GM21786 (cell line): ENCODE data around the gene LRRC23.
"Not testable (repeated sequence)": the region's sequence is repeated elsewhere in the genome, so short reads cannot be mapped to it uniquely, and the experiment has no call there.

Experiments used
- ATAC-seq: cut with Tn5 transposase; IDR thresholded peaks from one replicate; pipeline ENCODE4 v1.9.1; 2021; ENCODE audit not compliant: unreplicated experiment

LRRC23 gene

DNA sequence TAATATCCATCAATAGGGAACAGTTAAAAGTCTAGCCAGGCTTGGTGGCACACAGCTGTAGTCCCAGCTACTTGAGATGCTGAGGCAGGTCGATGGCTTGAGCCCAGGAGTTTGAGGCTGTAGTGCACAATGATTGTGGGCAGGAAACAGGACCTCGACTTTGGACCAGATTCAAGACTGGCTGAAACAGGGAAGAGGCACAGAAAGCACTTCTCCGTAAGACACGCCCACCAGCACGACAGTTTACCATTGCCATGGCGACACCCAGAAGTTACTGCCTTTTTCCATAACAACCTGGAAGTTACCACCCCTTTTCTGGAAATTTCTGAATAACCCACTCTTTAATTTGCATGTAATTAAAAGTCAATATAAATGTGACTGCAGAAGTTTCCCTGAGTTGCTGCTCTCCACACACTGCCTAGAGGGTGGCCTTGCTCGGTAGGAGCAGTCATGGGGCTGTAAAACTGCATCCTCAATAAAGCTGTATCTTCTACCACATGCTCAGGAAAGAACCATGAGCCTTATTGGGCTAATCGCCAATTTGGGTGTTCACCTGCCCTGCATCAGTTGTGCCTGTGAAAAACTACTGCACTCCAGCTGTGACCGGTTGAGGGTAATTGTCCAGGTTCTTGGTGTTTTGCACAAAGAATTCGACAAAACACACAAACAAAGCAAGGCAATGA, 4.6 kb upstream of the LRRC23 start:
- no peak for ATAC-seq

GRCh38 chr12:6902448-6902847, 2.2 kb upstream of the LRRC23 start:
- no peak for ATAC-seq

GRCh38 chr12:6903722-6904121, 900 bp upstream of the LRRC23 start:
- no peak for ATAC-seq

GRCh38 chr12:6905414-6906040, 905 bp downstream of the LRRC23 start:
- no peak for ATAC-seq

DNA sequence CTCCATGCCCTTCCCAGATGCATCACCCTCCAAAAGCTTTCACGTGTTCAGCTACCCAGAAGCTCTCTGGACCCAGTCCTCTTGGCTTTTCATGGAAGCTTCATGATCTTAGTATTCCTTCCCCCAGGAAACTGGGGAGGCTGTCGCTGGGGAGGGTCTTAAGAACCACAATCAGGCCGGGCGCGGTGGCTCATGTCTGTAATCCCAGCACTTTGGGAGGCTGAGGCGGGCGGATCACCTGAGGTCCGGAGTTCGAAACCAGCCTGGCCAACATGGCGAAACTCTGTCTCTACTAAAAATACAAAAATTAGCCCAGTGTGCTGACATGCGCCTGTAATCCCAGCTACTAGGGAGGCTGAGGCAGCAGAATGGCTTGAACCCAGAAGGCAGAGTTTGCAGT, 3.5 kb downstream of the LRRC23 start:
- ATAC-seq, result not testable (repeated sequence)

GRCh38 chr12:6909421-6910145, 5.0 kb downstream of the LRRC23 start:
- no peak for ATAC-seq

DNA sequence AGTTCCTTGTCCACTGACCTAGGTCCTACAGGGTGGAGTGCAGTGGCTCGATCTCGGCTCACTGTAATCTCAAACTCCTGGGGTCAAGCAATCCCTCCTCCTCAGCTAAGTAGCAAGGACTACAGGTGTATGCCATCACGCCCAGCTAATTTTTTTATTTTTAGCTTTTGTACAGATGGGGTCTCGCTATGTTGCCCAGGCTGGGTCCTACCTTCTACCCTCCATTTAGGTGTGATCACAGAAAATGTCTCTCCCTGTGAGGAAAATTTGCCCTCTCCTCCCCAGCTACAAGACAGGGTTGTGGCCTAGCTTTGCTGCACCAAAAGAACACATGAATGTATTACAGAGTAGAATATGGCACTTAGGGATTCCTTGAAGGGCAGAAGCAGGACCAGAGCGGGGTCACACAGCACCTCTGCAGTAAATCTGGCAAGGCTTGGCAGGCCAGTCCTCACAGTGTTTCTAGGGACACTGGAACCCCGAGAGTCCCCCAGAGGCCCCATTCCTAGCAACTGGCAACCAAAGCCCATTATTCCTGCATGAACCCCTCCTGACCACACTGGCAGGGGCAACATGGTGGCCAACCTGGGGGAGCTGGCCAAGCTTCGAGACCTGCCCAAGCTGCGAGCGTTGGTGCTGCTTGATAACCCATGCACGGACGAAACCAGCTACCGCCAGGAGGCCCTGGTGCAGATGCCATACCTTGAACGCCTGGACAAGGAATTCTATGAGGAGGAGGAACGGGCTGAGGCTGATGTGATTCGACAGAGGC, 7.7 kb downstream of the LRRC23 start:
- no peak for ATAC-seq

- ATAC-seq, result peak; percentile 67
Observed at GRCh38 chr12:6914246-6914946, 9.8 kb downstream of the LRRC23 start, which contains the start of gene ENO2. ENO2 (plus strand) TSS chr12:6914580; CDS start chr12:6915833, 1,253 bp downstream.

DNA sequence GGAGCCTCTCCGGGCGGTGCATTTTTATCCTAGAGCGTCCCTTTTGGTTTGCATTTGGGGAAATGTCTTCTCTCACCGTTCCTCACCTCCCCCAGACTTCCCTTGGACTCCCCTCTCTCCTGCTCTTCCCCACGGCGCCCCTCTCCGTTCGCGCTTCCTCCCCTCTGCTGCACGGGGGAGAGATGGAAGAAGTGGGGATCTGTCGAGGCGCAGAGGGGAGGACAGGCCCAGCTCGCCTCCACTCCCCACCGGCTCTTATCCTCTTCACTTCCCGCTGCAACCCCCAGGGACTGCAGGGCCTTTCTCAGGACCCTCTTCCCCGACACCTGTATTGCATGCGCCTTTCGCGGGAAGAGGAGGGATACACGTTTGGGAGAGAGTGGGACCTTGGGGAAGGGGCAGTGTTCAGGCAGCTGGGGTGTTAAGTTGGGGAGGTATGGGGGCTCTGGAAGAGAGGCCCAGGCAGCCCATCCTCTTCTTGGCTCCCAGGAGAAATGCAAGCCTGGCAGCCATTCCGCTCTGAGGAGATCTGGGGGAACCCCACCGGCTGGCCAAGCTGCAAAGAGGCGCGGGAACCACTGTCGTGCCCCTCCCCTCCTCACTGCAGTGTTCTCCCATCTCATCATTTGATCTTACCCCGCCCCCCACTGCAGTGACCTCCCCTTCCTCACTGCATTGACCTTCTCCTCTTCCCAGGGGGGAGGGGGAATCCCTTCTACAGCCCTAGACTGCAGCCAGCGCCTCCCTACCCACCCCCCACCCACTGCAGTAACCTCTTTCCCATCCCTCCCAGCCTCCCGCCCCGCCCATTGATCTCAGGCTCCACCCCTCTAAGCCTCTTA, 10.5 kb downstream of the LRRC23 start:
- ATAC-seq, result no peak

DNA sequence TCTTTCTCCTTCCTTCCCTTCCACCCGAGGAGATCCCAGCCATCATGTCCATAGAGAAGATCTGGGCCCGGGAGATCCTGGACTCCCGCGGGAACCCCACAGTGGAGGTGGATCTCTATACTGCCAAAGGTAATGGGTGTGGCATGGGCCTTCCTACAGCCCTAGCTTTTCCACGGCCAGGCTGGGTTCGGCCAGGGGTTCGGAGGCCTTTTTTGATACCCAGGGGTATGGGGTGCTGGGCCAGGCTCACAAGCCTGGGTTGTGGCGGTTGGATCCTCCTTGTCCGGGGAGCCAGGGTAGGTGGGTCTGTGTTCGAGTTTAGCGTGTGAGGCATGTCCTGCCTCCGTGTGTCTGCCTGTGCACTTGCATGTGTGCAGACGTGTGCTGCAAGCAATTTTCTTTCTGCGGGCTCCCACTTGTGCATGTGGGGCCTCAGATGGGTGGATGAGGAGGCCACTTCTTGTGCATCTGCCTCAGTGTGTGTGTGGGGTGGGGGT, 11.2 kb downstream of the LRRC23 start:
- ATAC-seq, result no peak

GRCh38 chr12:6916426-6917200, 12.0 kb downstream of the LRRC23 start:
- ATAC-seq, result no peak

GRCh38 chr12:6917491-6918231, 13.0 kb downstream of the LRRC23 start:
- no peak for ATAC-seq

- no peak for ATAC-seq
Observed at GRCh38 chr12:6919588-6919987, 15.0 kb downstream of the LRRC23 start.

DNA sequence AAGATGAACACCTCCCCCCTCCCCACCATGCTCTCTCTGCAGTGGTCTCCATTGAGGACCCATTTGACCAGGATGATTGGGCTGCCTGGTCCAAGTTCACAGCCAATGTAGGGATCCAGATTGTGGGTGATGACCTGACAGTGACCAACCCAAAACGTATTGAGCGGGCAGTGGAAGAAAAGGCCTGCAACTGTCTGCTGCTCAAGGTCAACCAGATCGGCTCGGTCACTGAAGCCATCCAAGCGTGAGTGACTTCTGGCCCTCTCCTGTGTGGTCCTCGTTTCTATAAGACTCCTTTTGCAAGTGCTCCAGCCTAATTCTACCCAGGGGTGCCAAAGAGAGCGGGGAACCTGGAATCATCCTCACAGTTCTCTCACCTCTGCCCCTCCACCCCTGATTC, 16.9 kb downstream of the LRRC23 start:
- no peak for ATAC-seq

DNA sequence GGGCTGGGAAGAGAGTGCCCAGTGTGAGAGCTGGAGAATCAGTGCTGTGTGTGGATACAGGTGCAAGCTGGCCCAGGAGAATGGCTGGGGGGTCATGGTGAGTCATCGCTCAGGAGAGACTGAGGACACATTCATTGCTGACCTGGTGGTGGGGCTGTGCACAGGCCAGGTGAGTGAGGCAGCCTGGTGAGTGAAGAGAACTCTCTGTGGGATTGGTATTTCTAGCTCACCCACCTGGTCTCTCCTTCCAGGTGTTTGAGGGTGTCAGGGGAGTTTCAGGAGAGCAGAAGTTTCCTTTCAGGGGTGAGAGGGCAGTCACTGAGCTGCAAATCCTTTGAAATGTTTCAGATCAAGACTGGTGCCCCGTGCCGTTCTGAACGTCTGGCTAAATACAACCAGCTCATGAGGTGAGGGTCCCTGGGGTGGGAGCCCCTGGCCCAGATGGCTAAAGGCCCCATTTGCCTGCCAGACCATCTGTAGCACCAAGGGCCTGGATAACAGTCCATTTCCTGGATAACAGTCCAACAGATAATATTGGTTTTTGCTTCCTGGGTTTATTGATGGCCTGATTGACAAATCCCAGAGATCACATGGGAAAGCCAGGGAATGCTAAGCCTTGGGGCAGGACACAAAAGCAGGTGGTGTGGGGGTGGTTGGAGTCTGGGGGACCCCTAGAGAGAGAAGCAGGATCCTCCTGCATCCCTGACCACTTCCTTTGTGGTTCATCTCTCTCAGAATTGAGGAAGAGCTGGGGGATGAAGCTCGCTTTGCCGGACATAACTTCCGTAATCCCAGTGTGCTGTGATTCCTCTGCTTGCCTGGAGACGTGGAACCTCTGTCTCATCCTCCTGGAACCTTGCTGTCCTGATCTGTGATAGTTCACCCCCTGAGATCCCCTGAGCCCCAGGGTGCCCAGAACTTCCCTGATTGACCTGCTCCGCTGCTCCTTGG, 17.6 kb downstream of the LRRC23 start:
- ATAC-seq, result no peak

GRCh38 chr12:6923003-6923732, 18.5 kb downstream of the LRRC23 start:
- no peak for ATAC-seq
